HG03575 (cell line): ENCODE measurements around the gene NBPF1.
"Not testable (repeated sequence)": the region's sequence is repeated elsewhere in the genome, so short reads cannot be mapped to it uniquely, and the experiment has no call there.

Experiments
- ATAC-seq: cut with Tn5 transposase; IDR thresholded peaks from one replicate; pipeline ENCODE4 v1.9.1; 2021; ENCODE audit not compliant: unreplicated experiment, insufficient number of reproducible peaks, low FRiP score; ENCODE audit errors: extremely low read depth

NBPF1 gene

DNA sequence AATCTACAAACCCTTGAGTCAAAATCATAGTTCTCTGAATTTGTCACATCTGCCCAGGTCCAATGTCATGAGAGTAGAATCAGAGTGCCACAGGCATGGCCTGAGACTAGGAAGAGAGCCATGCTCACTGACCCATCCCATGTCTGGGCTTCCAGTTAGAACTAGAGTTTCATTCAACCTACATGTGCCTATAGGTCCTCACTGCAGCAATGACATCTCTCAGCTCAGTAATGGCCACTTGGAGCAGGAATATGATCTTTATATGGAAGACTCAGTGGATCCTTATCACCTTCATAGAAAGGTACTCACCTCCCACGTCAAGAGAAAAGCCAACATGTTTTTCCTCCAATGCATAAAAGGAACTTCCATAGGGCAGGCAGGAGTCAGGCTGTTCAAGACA is 48.0 kb downstream of the NBPF1 start:
- not testable (repeated sequence) for ATAC-seq

DNA sequence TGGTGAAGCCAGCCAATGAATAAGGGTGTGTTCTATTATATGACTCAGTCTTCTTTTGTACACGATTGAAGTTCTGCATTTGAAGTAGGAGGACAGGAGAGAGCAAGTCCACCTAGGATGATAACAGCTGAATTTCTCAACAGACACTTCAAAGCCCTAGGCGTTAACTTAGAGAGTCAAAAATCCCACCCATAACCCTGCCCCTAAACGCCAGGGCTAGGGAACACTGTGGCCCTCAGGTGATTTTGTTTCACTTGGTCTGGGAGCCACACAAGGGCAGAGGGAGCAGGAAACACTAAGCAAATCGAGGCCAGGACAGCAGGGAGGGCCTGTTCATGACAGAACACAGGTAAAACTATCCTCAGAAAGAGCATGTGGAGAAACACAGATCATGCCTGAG is 52.3 kb downstream of the NBPF1 start:
- ATAC-seq, result not testable (repeated sequence)

GRCh38 chr1:16560498-16560897 is 52.9 kb downstream of the NBPF1 start:
- not testable (repeated sequence) for ATAC-seq

DNA sequence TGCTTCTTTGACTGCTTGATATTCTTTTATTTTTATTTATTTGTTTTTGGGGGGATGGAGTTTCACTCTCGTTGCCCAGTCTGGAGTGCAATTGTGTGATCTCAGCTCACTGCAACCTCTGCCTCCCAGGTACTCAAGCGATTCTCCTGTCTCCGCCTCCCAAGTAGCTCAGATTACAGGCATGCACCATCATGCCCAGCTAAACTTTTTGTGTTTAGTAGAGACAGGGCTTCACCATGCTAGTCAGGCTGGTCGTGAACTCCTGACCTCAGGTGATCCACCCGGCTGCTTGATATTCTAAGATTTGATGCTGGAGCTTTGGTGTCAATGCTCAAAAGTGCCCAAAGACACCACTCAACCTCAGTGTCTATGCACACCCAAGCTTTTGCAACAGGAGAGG is 53.7 kb downstream of the NBPF1 start:
- ATAC-seq, result not testable (repeated sequence)

DNA sequence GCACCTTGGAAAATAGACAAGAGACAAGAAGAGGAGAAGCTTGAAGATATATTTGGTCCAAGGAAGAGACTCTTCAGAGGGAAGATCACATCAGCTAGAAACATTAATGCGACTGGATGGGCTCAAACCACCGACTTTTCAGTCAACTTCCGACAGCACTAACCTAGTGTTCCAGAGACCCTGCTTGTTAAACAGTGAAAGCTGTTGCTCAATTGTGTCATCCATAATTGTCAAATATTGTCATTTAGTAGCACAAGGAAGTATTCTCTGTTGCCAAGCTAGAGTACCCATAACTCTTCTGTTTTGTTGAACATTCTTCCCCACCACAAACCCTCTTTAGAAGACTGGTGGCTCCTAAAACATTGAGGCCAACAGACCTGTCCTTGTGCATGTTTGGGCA is 56.3 kb downstream of the NBPF1 start:
- ATAC-seq, result not testable (repeated sequence)

- not testable (repeated sequence) for ATAC-seq
Measured at GRCh38 chr1:16553244-16553643, 60.1 kb downstream of the NBPF1 start.

DNA sequence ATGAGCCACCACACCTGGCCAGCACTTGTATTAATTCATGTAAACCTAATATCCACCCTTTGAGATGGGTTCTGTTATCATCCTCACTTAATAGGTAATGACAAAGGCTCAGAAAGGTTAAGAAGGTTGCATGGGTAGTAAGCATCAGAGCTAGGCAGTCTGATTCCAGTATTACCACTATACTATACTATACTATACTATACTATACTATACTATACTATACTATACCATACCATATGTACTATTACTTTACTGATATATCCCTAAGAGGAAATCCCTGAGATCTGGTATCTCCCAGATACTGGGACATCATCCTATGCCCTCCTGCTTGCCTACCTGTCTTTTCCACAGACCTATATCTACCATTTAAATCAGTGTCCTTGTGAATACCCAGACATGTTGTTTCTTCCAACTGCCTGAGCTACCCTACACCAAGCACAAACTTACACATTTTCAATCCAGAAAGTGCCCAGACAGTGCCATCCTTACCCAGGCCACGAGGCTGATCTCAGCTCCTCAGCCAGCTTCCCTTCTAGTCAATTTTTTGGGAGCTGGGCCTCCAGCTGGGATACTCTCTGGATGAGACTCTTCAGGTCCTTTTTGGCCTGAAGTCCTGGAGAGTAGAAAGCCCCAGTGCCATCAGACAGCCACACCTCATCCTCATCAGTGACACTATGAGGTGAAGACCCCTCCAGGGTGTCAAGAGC is 63.0 kb downstream of the NBPF1 start:
- not testable (repeated sequence) for ATAC-seq

GRCh38 chr1:16549545-16549944 is 63.8 kb downstream of the NBPF1 start:
- ATAC-seq, result not testable (repeated sequence)

GRCh38 chr1:16547502-16548241 is 65.7 kb downstream of the NBPF1 start:
- ATAC-seq, result not testable (repeated sequence)

DNA sequence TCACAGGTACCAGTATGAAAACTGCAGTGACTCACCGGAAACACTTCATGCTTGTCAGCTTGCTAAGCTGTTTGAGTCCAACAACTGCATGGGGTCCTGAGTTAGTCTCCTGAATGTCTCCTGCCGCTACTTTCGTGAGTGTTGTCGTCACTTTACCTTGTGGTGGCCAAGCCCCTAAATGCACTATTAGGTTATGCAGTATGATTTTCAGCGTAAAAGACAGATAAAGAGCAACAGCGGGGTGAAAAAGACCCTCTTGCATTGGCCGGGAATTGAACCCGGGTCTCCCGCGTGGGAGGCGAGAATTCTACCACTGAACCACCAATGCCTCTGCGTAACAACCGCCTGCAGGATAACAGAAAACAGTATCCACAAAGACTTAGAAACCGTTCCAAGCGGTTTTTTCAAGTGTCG is 67.7 kb downstream of the NBPF1 start:
- not testable (repeated sequence) for ATAC-seq

DNA sequence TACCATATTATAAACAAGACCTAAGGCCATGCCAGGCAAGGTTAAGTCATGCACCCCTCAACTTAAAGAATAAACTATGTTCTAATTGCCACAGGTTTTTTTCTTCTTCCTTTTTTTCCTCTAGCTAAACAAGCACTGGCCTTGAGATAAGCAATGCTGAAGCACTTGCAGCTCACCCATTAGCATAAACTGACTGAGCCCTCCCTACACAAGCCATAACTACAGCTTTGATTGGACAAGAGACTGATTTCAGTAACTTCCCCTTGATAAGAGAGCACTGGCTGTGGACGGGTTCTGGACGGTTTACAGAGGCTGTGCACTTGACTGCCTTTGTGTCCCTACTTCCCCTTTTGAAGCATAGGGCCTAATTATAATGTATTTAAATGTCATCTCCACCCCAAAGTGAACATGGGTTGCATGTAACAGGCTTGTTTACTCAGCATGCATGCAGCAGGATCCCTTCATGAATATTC is 72.9 kb downstream of the NBPF1 start:
- ATAC-seq, result not testable (repeated sequence)

- not testable (repeated sequence) for ATAC-seq
Measured at GRCh38 chr1:16537528-16537927, 75.8 kb downstream of the NBPF1 start.

GRCh38 chr1:16536796-16537195 is 76.6 kb downstream of the NBPF1 start:
- ATAC-seq, result not testable (repeated sequence)

DNA sequence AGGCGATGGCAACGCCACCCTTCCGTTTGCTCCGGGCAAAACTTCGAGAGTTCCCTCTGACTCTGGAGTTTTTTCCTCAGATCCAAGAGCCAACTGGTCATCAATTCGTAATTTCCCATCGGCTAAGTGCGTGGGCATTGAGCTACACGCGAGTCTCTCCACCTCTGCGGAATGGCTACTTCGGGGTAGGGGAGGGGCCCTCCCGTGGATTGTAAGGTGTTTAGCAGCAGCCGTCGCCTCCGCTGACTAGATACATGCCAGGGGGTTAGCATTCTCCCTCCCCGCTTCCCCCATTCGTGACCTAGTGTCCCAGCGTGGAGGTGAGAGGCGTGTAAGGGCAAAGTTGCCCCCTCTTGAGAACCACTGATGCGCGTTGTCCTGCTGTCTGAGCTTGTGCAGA is 77.5 kb downstream of the NBPF1 start:
- not testable (repeated sequence) for ATAC-seq

- ATAC-seq, result not testable (repeated sequence)
Measured at GRCh38 chr1:16535487-16535886, 77.9 kb downstream of the NBPF1 start.

- ATAC-seq, result not testable (repeated sequence)
Measured at GRCh38 chr1:16534829-16535456, 78.4 kb downstream of the NBPF1 start.

GRCh38 chr1:16534239-16534828 is 79.0 kb downstream of the NBPF1 start:
- not testable (repeated sequence) for ATAC-seq

GRCh38 chr1:16532235-16532991 is 81.0 kb downstream of the NBPF1 start:
- ATAC-seq, result not testable (repeated sequence)

DNA sequence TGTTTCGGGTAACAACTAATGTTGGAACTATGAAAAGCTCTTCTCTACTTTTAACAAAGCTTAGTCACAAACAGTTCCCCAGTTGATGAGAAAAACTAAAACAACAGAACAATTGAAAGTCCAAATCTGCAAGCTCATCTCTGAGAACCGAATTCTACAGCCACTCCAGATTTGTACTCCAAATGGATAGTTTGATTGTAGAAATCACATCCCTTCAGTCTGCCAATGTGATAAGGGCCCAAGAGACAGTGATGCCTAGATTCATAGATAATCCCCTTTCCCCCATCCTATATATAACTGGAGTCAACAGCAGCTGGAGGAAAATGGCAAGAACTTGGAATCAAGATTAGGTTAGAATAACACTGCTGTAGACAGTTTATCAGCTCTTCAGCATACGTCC is 85.0 kb downstream of the NBPF1 start:
- not testable (repeated sequence) for ATAC-seq
